ENCODE results near the gene TM4SF4. TPM values are rescaled to one million over a fixed set of nuclear protein-coding genes. Genes with fewer than 3 reads are reported as not detected.

Gene TM4SF4
- total and polyA plus RNA-seq, 2 experiments from 2014 or later: 0.46 TPM; not detected in 1

DNA sequence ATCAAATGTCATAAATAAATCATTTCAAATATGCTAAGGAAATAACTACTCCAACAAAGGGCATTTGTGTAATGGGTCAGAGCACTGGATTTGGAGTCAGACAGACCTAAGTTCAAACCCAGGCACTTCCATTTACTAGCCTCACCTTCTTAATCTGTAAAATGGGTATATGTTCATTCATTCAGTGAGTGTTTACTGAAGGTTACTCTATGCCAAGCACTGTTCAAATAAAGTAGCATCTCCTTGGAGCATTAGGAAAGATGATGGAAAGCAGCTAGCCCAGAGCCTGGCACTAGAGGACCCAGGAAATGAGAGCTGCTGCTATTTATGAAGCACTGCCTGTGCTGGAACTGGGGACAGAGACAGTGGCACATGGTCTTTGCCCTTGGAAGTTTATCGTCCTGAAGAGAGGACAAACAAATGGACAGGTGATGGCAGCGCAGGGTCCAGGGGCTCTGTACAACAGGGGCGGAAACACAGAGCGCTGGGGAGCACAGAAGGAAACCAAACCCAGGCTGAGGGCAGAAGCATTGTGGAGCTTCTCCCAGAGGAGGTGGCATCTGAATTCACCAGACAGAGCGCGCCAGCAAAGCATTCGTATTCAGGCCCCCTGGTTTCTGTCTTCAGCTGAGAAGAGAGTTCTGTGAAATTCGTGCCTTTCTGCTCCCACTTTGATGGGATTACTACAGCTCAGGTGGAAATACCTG lies 19.0 kb downstream of the TM4SF4 start:
- TF ChIP-seq, protein P1, sequence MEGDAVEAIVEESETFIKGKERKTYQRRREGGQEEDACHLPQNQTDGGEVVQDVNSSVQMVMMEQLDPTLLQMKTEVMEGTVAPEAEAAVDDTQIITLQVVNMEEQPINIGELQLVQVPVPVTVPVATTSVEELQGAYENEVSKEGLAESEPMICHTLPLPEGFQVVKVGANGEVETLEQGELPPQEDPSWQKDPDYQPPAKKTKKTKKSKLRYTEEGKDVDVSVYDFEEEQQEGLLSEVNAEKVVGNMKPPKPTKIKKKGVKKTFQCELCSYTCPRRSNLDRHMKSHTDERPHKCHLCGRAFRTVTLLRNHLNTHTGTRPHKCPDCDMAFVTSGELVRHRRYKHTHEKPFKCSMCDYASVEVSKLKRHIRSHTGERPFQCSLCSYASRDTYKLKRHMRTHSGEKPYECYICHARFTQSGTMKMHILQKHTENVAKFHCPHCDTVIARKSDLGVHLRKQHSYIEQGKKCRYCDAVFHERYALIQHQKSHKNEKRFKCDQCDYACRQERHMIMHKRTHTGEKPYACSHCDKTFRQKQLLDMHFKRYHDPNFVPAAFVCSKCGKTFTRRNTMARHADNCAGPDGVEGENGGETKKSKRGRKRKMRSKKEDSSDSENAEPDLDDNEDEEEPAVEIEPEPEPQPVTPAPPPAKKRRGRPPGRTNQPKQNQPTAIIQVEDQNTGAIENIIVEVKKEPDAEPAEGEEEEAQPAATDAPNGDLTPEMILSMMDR (IDR thresholded peaks at IDR 0.05; ENCODE audit: low read depth, low read length): no peak

DNA sequence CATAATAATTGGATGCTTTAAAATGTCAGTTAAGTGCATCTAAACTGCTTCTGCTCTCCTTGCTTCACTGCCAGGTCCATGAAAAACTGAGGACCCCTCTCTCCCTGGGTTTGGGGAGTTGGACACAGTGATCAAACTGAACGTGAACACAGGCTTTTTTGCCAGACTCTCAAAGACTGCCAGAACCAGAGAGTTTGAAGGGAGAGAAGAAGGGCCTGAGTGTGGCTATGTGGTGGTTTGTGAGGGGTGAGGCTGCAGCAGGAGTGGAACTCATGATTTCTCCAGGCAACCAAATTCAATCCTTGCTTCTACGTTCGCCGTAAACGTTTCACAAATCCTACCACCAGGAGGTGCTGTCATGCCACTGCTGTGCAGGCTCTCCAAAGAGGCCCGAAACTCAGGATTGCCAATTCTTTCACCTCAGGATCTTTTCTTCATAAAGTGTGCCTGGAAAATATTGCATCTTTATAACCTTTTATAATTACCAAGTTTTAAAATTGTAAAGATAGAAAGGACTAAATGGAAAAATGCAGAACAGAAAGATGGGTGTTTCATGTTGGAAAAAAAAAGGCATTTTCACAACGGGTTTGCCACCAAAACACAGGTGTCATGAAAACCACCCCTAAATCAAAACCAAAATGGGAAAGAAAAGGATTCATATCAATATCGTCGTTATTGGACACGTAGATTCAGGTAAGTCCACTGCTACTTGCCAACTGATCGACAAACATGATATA lies 19.7 kb downstream of the TM4SF4 start:
- Histone ChIP-seq H3K27me3 (no peaks in the 10 kb centered on the region), H3K27ac (no peak overlapping the region), H3K9me3 (ENCODE audit: low read depth) (no peaks in the 10 kb centered on the region), H3K4me3 (no peak overlapping the region), H3K36me3 (no peaks in the 10 kb centered on the region), H3K4me1 (ENCODE audit: low read depth) (no peaks in the 10 kb centered on the region)
- peak; percentile 85 to 86 for DNase-seq (ENCODE audit: low read depth in 1 of 2, low spot score in 1 of 2)
- TF ChIP-seq, protein P1 (IDR thresholded peaks at IDR 0.05; ENCODE audit: low read depth, low read length): peak; percentile 89

More for the DNA sequence above, 19.0 kb downstream of the TM4SF4 start:
- H3K36me3 ChIP-seq: no peaks in the 10 kb centered on the region
- H3K4me3 ChIP-seq: no peak overlapping the region
- DNase-seq (ENCODE audit: low read depth in 1 of 2, low spot score in 1 of 2): no peak
- H3K4me1 ChIP-seq (ENCODE audit: low read depth): no peaks in the 10 kb centered on the region
- no peaks in the 10 kb centered on the region for H3K27me3 ChIP-seq
- H3K27ac ChIP-seq: no peak overlapping the region
- no peaks in the 10 kb centered on the region for H3K9me3 ChIP-seq (ENCODE audit: low read depth)

DNA sequence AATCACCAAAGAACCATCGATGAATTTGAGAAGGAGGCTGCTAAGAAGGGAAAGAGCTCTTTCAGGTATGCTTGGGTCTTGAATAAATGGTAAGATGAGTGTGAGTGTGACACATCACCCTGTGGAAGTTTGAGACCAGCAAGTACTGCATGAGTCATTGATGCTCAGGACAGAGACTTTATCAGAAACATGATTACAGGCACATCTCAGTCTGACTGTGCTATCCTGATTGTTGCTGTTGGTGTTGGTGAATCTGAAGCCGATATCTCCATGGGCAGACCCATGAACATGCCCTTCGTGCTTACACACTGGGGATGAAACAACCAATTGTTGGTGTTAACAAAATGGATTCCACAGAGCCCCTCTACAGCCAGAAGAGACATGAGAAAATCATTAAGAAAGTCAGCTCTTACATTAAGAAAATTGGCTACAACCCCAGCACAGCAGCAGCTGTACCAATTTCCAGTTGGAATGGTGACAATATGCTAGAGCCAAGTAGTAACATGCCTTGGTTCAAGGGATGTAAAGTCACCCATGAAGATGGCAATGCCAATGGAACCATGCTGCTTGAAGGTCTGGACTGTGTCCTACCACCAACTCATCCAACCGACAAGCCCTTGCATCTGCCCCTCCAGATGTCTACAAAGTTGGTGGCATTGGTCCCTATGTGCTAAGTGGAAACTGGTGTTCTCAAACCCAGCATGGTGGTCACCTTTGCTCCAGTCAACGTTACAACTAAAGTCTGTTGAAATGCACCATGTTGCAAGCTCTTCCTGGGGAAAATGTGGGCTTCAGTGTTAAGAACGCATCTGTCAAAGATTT lies 20.5 kb downstream of the TM4SF4 start:
- no peak for DNase-seq (ENCODE audit: low read depth in 1 of 2, low spot score in 1 of 2)
- no peak overlapping the region for H3K27ac ChIP-seq

GRCh38 chr3:149495581-149496125 lies 21.2 kb downstream of the TM4SF4 start:
- no peak for DNase-seq (ENCODE audit: low read depth in 1 of 2, low spot score in 1 of 2)
- Histone ChIP-seq H3K9me3 (ENCODE audit: low read depth) (no peaks in the 10 kb centered on the region), H3K4me1 (ENCODE audit: low read depth) (no peaks in the 10 kb centered on the region), H3K4me3 (no peak overlapping the region), H3K27me3 (no peaks in the 10 kb centered on the region), H3K27ac (no peak overlapping the region), H3K36me3 (no peaks in the 10 kb centered on the region)
- TF ChIP-seq, protein P1 (IDR thresholded peaks at IDR 0.05; ENCODE audit: low read depth, low read length): no peak

More for the DNA sequence above, 20.5 kb downstream of the TM4SF4 start:
- Histone ChIP-seq H3K36me3 (no peaks in the 10 kb centered on the region), H3K27me3 (no peaks in the 10 kb centered on the region), H3K4me3 (no peak overlapping the region), H3K9me3 (ENCODE audit: low read depth) (no peaks in the 10 kb centered on the region), H3K4me1 (ENCODE audit: low read depth) (no peaks in the 10 kb centered on the region)
- TF ChIP-seq, protein P1 (IDR thresholded peaks at IDR 0.05; ENCODE audit: low read depth, low read length): no peak

DNA sequence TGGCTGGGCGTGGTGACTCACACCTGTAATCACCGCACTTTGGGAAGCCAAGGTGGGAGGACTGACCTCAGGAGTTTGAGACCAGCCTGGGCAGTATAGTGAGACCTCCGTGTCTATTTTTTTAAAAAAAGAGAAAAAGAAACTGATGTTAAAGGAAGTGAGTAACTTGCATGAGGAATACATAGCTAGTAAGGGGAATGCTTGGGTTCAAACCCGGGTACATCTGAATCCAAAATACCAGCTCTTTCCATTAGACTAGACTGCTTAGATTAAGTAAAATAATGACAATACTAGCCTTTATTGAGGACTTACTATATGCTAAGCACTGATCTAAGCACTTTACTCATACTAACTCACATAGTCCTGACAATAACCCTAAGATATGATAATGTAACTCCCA lies 22.4 kb downstream of the TM4SF4 start:
- H3K36me3 ChIP-seq: no peaks in the 10 kb centered on the region
- H3K9me3 ChIP-seq (ENCODE audit: low read depth): no peaks in the 10 kb centered on the region

More for the DNA sequence above, 22.4 kb downstream of the TM4SF4 start:
- no peak overlapping the region for H3K27ac ChIP-seq
- no peak overlapping the region for H3K4me3 ChIP-seq
- DNase-seq (ENCODE audit: low read depth in 1 of 2, low spot score in 1 of 2): no peak
- TF ChIP-seq, protein P1 (IDR thresholded peaks at IDR 0.05; ENCODE audit: low read depth, low read length): no peak
- H3K27me3 ChIP-seq: no peaks in the 10 kb centered on the region
- no peaks in the 10 kb centered on the region for H3K4me1 ChIP-seq (ENCODE audit: low read depth)

All from cardiac muscle cell (in vitro differentiated cells and primary cell).